ENCODE measurements around the gene UNC45A. TPM values are rescaled to one million over a fixed set of nuclear protein-coding genes. Genes with fewer than 3 reads are reported as not detected.

UNC45A gene
- total and polyA plus RNA-seq, 2 of the 8 experiments (the other 6 are each of a cell fraction or from before 2014, with no cell fraction given) = 74.1 to 84.2 TPM

GRCh38 chr15:90990446-90990845 lies 55.4 kb downstream of the UNC45A start:
- Histone ChIP-seq H4K5ac (ENCODE audit: insufficient read length, low read depth, low read length) (no peak overlapping the region), H3K14ac (ENCODE audit: insufficient read length) (no peak overlapping the region), H2AK5ac (ENCODE audit: low read depth, low read length) (no peak overlapping the region), H2BK120ac (replicated peaks; ENCODE audit: low read depth, low read length) (no peak overlapping the region), H3K4me1 (replicated peaks in 1 of 4; ENCODE audit: control insufficient read depth in 3 of 4, insufficient read depth in 4 of 4, low read length in 3 of 4) (peaks cover 0 to 4% (median 2%) of the 10 kb centered on the region in 4 experiments; a peak in 1 of 7 replicates), H3K9ac (replicated peaks in 1 of 4; ENCODE audit: extremely low read depth in 1 of 4, low read depth in 3 of 4, low read length in 3 of 4) (no peak overlapping the region), H4K91ac (replicated peaks; ENCODE audit: insufficient read length, low read length) (no peak overlapping the region), H2BK20ac (ENCODE audit: low read length) (no peak overlapping the region), H2AFZ (ENCODE audit: low read length) (no peak overlapping the region), H3K56ac (replicated peaks; ENCODE audit: insufficient read length, low read depth, low read length) (no peak overlapping the region), H3K23me2 (ENCODE audit: low read depth, low read length) (peaks cover 8% of the 10 kb centered on the region), H3K27me3 (replicated peaks in 1 of 4; ENCODE audit: control insufficient read depth in 3 of 4, extremely low read depth in 1 of 4, insufficient read depth in 3 of 4, low read length in 3 of 4) (no peaks in the 10 kb centered on the region), H3K9me3 (ENCODE audit: insufficient read depth in 2 of 2, low read depth in 1 of 2, low read length in 1 of 2) (no peaks in the 10 kb centered on the region), H2BK12ac (ENCODE audit: low read depth, low read length) (no peak overlapping the region), H3K4ac (replicated peaks; ENCODE audit: insufficient read length, low read depth, low read length) (no peak overlapping the region), H3K79me1 (ENCODE audit: low read depth, low read length) (peaks cover 6% of the 10 kb centered on the region), H3K79me2 (ENCODE audit: control insufficient read depth in 1 of 2, insufficient read depth in 2 of 2, low read length in 2 of 2) (peaks cover 38 to 90% of the 10 kb centered on the region in 2 experiments), H3K27ac (ENCODE audit: low read depth, low read length) (no peak overlapping the region), H4K8ac (ENCODE audit: extremely low read depth, insufficient read depth, low read length) (no peak overlapping the region; the same call in 1 of the 2 replicates), H3K23ac (ENCODE audit: insufficient read length) (no peak overlapping the region), H3K36me3 (ENCODE audit: control insufficient read depth in 2 of 4, insufficient read depth in 4 of 4, low read length in 3 of 4) (no peaks in the 10 kb centered on the region), H3K4me2 (ENCODE audit: insufficient read depth in 1 of 2, low read depth in 2 of 2, low read length in 2 of 2) (no peak overlapping the region), H4K20me1 (replicated peaks in 1 of 2; ENCODE audit: control insufficient read depth in 1 of 2, insufficient read depth in 2 of 2, low read length in 2 of 2) (peaks cover 13 to 14% of the 10 kb centered on the region in 2 experiments), H3K4me3 (ENCODE audit: extremely low read depth in 1 of 4, insufficient read depth in 2 of 4, low read depth in 3 of 4, low read length in 4 of 4) (no peak overlapping the region), H2BK15ac (ENCODE audit: low read length) (no peak overlapping the region), H3K18ac (ENCODE audit: extremely low read depth, low read length) (no peak overlapping the region), H2BK5ac (ENCODE audit: low read depth, low read length) (no peak overlapping the region)
- DNase-seq (ENCODE audit: low read depth in 1 of 2, low spot score in 2 of 2) = no peak
- WGBS, 2 experiments (ENCODE audit: extremely low coverage in 1 of 2, insufficient coverage in 1 of 2, insufficient read length in 1 of 2, insufficient replicate concordance in 2 of 2, low coverage in 1 of 2, low lambda C conversion rate in 2 of 2, missing lambda C conversion rate in 1 of 2) = 97% methylated on average over 4 of the region's 4 CpGs; no CpG with 5 or more reads in 1 of the 2 experiments
- ChIA-PET CTCF (ENCODE audit: partially characterized antibody) (interaction anchor here (1.0 to 2.2 kb wide), 4 partner anchors 8 to 67 kb away, joined by 3 to 5 read pairs (median 3); partner anchors contain the start of gene UNC45A), POLR2A (ENCODE audit: partially characterized antibody) (interaction anchor here (0.5 to 0.6 kb wide), 2 partner anchors 159 to 572 kb away, joined by 3 to 5 read pairs; no protein-coding TSS in a partner anchor)
- FAIRE-seq = no peak
- TF ChIP-seq BACH1 (IDR thresholded peaks at IDR 0.05; ENCODE audit: low read length) = no peak
- TF ChIP-seq POLR2A (IDR thresholded peaks at IDR 0.05; ENCODE audit: control extremely low read depth in 1 of 2, low read depth in 2 of 2, low read length in 2 of 2) = no peak
- TF ChIP-seq MAFK (IDR thresholded peaks at IDR 0.05; ENCODE audit: low read depth, low read length) = no peak
- no peak for TF ChIP-seq RNF2 (IDR thresholded peaks at IDR 0.05; ENCODE audit: borderline replicate concordance, low read depth, low read length, missing control alignments, poor library complexity, severe bottlenecking)
- TF ChIP-seq KDM4A (IDR thresholded peaks at IDR 0.05; ENCODE audit: low read depth, low read length, severe bottlenecking) = no peak
- TF ChIP-seq GABPA (IDR thresholded peaks at IDR 0.05; ENCODE audit: borderline replicate concordance, insufficient read depth, low read length) = no peak
- no peak for TF ChIP-seq GTF2F1 (IDR thresholded peaks at IDR 0.05; ENCODE audit: borderline replicate concordance, low read depth, low read length)
- TF ChIP-seq SUZ12 (IDR thresholded peaks at IDR 0.05; ENCODE audit: low read length) = no peak
- TF ChIP-seq RBBP5 (IDR thresholded peaks at IDR 0.05; ENCODE audit: borderline replicate concordance, low read depth, low read length) = no peak
- TF ChIP-seq EGR1 (IDR thresholded peaks at IDR 0.05; ENCODE audit: borderline replicate concordance, low read depth, low read length) = no peak
- TF ChIP-seq SIX5 (IDR thresholded peaks at IDR 0.05; ENCODE audit: low read depth, low read length) = no peak
- no peak for TF ChIP-seq CBX5 (IDR thresholded peaks at IDR 0.05; ENCODE audit: low read depth, low read length)
- no peak for TF ChIP-seq MAX (IDR thresholded peaks at IDR 0.05)
